Activated naive CD4-positive, alpha-beta T cell treated with anti-CD3 and anti-CD28 coated beads, Interleukin-2, amount 10 ng/mL, durations not matched to agents 7 days and 5 days (primary cell): ENCODE measurements around the gene ABCA12.

Experiments
- CTCF ChIA-PET: fragments of 350-600 bp; sonication (Branson Sonifier 250); formaldehyde crosslinking; loops from one replicate; lab custom pipeline; 2021; ENCODE audit warnings: antibody characterized with exemption; lab: Charles Lee
- DNase-seq: peaks from one replicate; pipeline ENCODE4 v3.0.0-alpha.2; 2020
- H3K27ac Mint-ChIP-seq: one replicate; pipeline ENCODE4 v1.8.0; 2021; ENCODE audit warnings: mild to moderate bottlenecking, moderate library complexity, mixed read lengths
- H3K27me3 Mint-ChIP-seq: one replicate; pipeline ENCODE4 v1.8.0; 2021; ENCODE audit warnings: mild to moderate bottlenecking, mixed read lengths
- H3K36me3 Mint-ChIP-seq: one replicate; pipeline ENCODE4 v1.8.0; 2021; ENCODE audit warnings: mixed read lengths
- H3K4me1 Mint-ChIP-seq: one replicate; pipeline ENCODE4 v1.8.0; 2021; ENCODE audit warnings: mixed read lengths
- H3K4me3 Mint-ChIP-seq: one replicate; pipeline ENCODE4 v1.8.0; 2021; ENCODE audit warnings: mild to moderate bottlenecking, moderate library complexity, mixed read lengths
- H3K9me3 Mint-ChIP-seq: one replicate; pipeline ENCODE4 v1.8.0; 2021; ENCODE audit warnings: mixed read lengths

ABCA12 gene

DNA sequence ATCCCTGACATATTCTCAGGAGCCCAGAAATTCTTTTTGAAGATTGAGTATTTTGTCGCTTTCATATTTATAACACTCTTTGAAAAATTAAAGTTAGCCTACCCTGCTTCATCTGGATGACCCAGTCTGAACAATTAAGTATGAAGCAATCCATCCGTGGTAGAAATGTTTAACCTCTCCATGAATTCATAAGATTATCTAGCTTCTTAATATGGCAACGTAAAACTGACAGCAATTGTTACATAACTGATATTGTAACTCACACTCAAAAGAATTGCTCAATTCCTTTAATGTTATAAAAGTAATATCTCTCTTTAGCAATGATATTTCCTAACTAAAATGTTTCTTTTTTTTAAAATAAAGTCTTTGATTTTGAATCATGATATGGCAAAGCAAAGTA lies 7.2 kb upstream of the ABCA12 start:
- Mint-ChIP-seq H3K4me1 (no peaks in the 10 kb centered on the region), H3K4me3 (no peak overlapping the region), H3K36me3 (no peaks in the 10 kb centered on the region), H3K9me3 (no peaks in the 10 kb centered on the region), H3K27ac (no peak overlapping the region), H3K27me3 (no peaks in the 10 kb centered on the region)
- no peak for DNase-seq
- CTCF ChIA-PET: no interaction called here

DNA sequence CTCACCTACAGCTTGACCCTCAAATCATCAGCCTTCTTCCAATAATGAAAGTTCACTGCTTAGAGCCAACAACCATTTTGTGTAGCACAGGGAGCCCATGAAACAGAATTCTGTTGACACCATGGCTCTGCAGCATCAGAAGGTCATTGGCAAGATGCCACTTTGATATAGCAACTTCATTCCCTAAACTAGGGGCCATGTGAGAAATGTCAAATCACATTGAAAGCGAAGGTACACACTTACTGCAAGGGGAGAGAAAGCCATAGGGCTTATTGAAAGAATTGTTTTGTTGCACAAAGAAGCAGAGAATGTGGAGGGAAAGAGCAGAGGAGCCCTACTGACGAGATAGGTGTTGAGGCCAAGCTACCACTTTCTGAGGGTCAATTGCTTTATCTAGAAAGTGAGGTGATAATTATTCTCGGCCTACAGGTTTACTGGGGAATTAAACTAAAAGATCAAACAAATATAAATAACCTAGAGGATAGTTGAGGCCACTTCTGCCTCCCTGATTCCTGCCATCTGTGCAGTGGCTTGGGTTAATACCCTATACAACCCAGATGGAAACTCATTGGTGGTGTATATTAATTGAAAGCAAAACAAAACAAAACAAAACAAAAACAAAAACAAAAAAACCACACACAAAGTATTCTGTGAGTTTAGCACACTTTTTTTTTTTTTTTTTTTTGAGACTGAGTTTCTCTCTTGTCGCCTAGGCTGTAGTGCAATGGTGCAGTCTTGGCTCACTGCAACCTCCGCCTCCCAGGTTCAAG lies 5.9 kb upstream of the ABCA12 start:
- Mint-ChIP-seq H3K9me3 (no peaks in the 10 kb centered on the region), H3K4me3 (no peak overlapping the region), H3K27me3 (no peaks in the 10 kb centered on the region), H3K36me3 (no peaks in the 10 kb centered on the region), H3K4me1 (no peaks in the 10 kb centered on the region), H3K27ac (no peak overlapping the region)
- no peak for DNase-seq
- CTCF ChIA-PET: no interaction called here

DNA sequence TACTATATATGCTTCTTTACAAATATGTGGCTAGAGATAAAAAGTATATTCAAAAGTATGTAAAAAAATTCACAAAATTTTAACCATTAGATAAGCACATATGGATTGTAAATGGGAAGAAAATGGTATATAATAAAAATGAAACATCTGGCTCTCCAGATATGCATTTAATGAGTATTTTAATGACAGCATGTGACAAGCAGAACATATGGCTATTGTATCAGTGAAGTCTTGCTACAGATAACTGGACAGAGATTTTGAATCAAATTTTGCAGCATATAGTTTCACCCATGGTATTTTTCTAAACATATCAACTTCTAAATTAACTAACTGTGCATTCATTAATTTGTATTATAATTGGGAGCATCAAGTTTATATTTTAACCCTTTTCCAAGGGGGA lies 5.0 kb upstream of the ABCA12 start:
- no peaks in the 10 kb centered on the region for H3K9me3 Mint-ChIP-seq
- H3K27ac Mint-ChIP-seq: no peak overlapping the region
- CTCF ChIA-PET: no interaction called here
- no peak overlapping the region for H3K4me3 Mint-ChIP-seq
- no peaks in the 10 kb centered on the region for H3K27me3 Mint-ChIP-seq
- no peaks in the 10 kb centered on the region for H3K4me1 Mint-ChIP-seq
- no peak for DNase-seq
- H3K36me3 Mint-ChIP-seq: no peaks in the 10 kb centered on the region

DNA sequence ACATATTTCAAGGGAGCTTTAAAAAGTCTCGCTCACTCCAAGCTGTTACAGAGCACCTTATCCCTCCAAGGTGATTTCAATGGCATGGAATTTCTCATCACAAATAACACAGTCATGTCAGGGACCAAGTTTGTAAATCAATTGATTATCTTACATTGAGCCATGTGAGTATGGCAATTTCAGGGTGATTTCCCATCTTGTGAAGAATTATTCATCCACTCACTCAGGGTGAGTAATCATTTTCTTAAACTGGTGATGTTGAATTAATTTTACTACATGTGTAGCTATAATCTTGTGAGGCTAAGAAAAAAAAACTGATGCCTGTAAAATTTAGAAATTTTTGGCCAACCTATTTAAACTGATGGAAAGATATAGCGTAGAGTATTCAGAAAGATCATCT lies 3.3 kb upstream of the ABCA12 start:
- Mint-ChIP-seq H3K36me3 (no peaks in the 10 kb centered on the region), H3K27ac (no peak overlapping the region), H3K9me3 (no peaks in the 10 kb centered on the region), H3K27me3 (no peaks in the 10 kb centered on the region), H3K4me1 (no peaks in the 10 kb centered on the region), H3K4me3 (no peak overlapping the region)
- DNase-seq: no peak
- CTCF ChIA-PET: interaction anchor here (1.0 kb wide), 1 partner anchor 313 kb away, joined by 3 read pairs; no protein-coding TSS in a partner anchor

DNA sequence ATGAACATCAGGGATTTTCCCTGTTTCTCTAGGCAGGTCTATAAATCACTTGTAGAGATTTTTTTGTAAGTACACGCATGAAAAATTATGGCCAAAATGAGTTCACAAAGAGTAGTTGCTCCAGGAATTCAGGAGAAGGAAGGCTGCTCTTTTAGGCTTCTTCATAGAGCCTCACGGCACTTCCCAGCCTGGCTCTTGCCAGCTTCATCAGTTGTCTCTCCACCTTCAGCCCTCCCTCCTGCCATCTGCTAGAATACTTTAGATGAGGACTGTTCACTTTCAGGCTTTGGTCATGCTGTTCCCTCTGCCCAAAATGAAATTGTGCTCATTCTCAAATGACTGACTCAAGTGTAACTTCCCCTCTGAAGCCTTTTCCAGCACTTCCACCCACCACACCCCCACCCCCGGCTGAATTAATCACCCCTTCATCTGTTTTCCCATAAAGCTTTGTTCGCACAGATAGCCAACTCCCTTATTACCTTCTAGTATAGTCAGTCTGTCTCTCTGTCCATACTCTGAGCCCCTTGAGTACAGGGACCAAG lies 1.8 kb upstream of the ABCA12 start:
- no peak overlapping the region for H3K4me3 Mint-ChIP-seq
- no peak for DNase-seq
- no peaks in the 10 kb centered on the region for H3K4me1 Mint-ChIP-seq
- no peaks in the 10 kb centered on the region for H3K27me3 Mint-ChIP-seq
- CTCF ChIA-PET: no interaction called here
- H3K9me3 Mint-ChIP-seq: no peaks in the 10 kb centered on the region
- no peaks in the 10 kb centered on the region for H3K36me3 Mint-ChIP-seq
- H3K27ac Mint-ChIP-seq: no peak overlapping the region

DNA sequence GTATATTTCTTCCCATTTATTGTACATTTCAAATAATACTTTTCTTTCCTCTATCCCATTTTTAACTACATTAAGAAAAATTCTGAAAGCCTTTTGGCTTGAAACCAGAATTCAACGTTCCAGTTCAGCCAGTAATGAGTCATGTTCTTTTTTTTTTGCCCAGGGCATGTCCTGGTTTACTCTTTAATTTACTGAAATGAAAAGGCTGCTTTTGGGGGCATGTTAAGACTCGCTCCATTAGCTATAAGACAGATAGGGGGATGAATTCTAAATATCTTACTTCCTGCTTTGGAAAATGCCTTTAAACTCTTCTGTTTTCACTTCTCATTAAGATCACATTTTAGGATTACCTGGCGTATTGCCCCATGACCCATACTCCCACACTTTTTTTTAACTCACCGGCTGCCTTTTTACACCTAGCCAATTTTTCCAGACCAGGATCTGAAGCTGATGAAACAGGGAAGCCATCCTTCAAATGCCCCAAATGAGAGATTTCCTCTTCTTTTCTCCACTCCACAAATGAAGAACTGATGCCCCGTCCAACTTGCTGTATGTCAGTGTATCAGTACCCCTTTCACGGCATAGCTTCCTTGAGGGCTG lies 585 bp downstream of the ABCA12 start:
- DNase-seq: no peak
- Mint-ChIP-seq H3K27ac (no peak overlapping the region), H3K9me3 (no peaks in the 10 kb centered on the region), H3K36me3 (no peaks in the 10 kb centered on the region), H3K4me1 (no peaks in the 10 kb centered on the region), H3K27me3 (no peaks in the 10 kb centered on the region), H3K4me3 (no peak overlapping the region)
- CTCF ChIA-PET: no interaction called here

DNA sequence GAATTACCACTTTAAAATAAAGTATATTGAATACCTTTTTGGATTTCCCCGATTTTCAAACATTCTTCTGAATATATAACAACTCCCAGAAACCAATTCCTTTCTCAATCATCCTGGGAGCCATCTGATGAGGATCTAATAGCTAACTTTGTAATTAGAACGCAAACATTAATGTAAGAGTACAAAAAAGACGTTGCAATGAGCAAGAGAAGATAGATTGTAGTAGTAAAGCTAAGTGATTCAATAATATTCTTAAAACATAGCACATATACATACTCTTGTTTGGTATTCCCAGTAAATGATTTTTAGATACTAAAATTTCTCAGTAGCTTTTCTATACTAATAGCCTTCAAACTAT lies 1.1 kb downstream of the ABCA12 start:
- CTCF ChIA-PET: no interaction called here
- H3K27me3 Mint-ChIP-seq: no peaks in the 10 kb centered on the region
- no peak for DNase-seq
- H3K9me3 Mint-ChIP-seq: no peaks in the 10 kb centered on the region
- no peak overlapping the region for H3K4me3 Mint-ChIP-seq
- H3K4me1 Mint-ChIP-seq: no peaks in the 10 kb centered on the region
- no peaks in the 10 kb centered on the region for H3K36me3 Mint-ChIP-seq
- H3K27ac Mint-ChIP-seq: no peak overlapping the region

DNA sequence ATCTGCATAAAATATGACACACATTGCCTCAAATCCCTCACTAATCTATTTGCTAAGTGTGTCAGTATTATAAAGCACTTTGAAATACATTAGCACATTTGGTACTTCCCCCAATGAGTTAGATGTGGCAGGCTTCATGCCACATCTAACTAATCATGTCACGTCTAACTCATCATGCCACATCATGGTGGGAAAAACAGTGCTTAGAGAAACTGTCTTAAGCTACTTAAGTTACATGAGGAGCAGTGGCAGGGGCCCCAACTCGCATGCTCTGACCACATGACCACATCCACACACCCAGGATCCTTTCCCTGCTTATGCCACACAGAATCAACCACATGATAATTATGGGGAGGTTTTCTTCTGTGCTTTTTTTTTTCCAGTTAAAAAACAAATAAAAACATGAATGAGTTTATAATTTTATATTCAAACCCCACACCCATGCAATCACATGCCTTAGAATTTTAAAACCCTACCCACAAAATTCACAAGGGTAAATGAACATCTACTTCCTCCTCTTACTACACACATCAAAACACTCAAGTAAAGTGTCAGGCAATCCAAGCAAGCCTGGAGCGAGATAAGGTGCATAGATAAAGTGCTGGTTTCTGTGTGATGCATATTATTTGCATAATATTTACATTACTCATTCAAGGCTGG lies 1.6 kb downstream of the ABCA12 start:
- Mint-ChIP-seq H3K36me3 (no peaks in the 10 kb centered on the region), H3K4me3 (no peak overlapping the region), H3K27ac (no peak overlapping the region), H3K27me3 (no peaks in the 10 kb centered on the region), H3K9me3 (no peaks in the 10 kb centered on the region), H3K4me1 (no peaks in the 10 kb centered on the region)
- DNase-seq: no peak
- CTCF ChIA-PET: no interaction called here

DNA sequence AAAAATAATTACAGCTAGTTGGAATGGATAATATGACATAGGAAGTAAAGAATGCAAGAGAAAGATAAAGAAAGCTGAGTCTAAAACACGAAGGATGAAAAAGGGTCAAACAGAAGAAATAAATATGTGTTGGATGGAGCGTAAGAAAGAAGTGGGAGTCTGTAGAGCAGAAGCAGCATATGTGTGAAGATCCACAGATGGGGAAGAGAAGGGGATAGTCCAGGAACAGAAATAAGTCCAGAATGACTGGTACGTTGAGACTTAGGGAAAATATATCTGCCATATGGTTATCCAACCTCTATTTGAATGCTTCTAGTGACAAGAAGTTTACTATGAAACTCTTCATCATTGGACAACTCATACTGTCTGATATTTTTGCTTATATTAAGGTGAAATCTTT lies 18.0 kb downstream of the ABCA12 start:
- Mint-ChIP-seq H3K9me3 (peaks cover 3% of the 10 kb centered on the region), H3K4me1 (no peaks in the 10 kb centered on the region), H3K27ac (no peak overlapping the region), H3K27me3 (no peaks in the 10 kb centered on the region), H3K36me3 (no peaks in the 10 kb centered on the region), H3K4me3 (no peak overlapping the region)
- DNase-seq: no peak
- CTCF ChIA-PET: no interaction called here

DNA sequence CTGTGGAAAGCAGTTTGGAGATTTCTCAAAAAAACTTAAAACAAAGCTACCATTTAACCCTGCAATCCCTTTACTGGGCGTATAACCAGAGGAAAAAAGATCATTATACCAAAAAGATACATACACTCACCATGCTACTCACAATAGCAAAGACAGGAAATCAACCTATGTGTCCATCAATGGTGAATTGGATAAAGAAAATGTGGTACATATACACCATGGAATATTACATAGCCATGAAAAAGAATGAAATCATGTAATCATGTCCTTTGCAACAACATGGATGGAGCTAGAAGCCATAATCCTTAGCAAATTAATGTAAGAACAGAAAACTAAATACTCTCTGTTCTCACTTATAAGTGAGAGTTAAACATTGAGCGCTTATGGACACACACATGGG lies 18.6 kb downstream of the ABCA12 start:
- H3K4me3 Mint-ChIP-seq: no peak overlapping the region
- no peak for DNase-seq
- no peaks in the 10 kb centered on the region for H3K36me3 Mint-ChIP-seq
- no peaks in the 10 kb centered on the region for H3K4me1 Mint-ChIP-seq
- no peaks in the 10 kb centered on the region for H3K27me3 Mint-ChIP-seq
- no peak overlapping the region for H3K27ac Mint-ChIP-seq
- CTCF ChIA-PET: no interaction called here
- peaks cover 3% of the 10 kb centered on the region for H3K9me3 Mint-ChIP-seq

DNA sequence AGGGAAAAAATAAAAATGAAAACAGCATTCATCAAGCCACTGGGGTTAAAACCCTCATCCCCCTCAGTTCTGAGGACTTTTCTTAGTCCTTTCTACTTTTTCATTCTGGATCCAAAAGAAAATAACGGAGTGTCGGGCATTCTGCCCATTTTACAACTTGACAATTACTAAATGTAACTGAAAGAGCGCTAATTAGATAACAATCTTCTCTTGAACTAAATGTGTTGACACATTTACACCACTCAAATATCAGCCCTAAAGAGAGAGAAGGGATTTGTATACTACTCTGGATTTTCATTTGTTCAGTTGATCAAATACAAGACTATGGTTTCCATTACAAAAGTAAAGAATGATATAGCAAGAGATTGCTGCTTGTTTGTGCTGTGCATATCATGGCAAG lies 27.5 kb downstream of the ABCA12 start:
- CTCF ChIA-PET: no interaction called here
- Mint-ChIP-seq H3K4me3 (no peak overlapping the region), H3K9me3 (no peaks in the 10 kb centered on the region), H3K4me1 (no peaks in the 10 kb centered on the region), H3K27ac (no peak overlapping the region), H3K36me3 (no peaks in the 10 kb centered on the region), H3K27me3 (no peaks in the 10 kb centered on the region)
- DNase-seq: no peak

DNA sequence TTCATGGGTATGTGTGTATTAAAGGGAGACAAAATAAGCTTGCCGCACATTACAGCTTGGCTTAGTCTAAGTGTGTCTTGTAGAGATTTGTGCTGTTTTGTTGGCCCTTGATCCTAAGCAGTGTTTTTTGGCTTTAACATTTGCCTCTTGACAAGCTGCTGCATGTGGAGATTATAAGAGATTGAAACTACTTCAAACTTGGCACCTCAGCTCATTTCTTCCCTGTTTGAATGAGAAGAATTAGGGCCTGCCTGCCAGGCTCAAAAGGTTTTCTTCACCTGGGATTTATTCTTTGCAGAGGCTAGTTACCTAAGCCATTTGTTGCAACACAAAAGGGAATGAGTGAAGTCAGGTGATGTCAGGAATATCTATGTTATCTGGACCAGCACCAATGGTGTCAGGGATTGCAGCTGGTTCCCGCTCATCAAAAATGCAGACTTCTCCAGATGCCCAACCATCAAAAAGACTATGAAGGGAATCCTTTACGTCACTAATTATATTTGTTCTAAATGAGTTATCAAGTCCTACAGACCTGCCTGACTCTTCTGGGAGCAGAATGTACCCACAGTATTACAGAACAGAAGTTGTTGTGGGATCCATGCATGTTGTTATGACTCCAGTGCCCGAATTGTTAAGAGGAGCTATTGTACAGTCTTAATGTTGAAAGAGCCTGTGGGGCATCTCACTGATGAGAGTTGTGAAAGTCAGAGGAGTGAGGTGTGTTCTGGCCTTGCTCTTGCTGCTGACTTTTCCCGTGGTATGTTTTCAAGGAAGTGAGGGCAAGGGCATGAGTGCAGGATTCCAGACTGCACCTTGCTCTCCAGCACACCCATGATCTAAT lies 31.0 kb downstream of the ABCA12 start:
- no peak for DNase-seq
- Mint-ChIP-seq H3K27ac (no peak overlapping the region), H3K4me1 (no peaks in the 10 kb centered on the region), H3K36me3 (no peaks in the 10 kb centered on the region), H3K27me3 (no peaks in the 10 kb centered on the region), H3K9me3 (no peaks in the 10 kb centered on the region), H3K4me3 (no peak overlapping the region)
- CTCF ChIA-PET: no interaction called here

DNA sequence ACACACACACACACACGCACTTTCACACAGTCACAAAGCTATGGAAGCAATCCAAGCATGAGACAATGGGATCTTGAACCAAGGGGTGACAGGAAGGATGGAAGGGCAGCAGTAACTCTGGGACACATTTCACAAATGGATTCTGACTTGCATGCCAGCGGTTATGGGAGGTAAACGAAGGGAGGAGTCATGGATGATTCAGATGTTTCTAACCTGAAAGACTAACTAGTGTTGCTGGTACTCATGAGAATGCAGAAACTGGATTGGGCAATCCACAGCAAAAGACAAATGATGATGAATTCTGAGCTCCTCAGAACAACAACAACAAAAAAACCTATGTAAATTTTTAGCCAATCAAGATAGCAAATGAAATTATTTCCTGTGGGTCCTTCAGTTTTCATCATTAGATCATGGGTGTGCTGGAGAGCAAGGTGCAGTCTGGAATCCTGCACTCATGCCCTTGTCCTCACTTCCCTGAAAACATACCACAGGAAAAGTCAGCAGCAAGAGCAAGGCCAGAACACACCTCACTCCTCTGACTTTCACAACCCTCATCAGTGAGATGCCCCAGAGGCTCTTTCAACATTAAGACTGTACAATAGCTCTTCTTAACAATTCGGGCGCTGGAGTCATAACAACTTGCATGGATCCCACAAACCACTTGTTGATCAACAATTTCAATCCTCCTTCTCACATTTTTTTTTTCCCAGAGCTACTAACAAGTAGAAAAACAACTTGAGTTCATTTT lies 32.6 kb downstream of the ABCA12 start:
- no peak overlapping the region for H3K27ac Mint-ChIP-seq

DNA sequence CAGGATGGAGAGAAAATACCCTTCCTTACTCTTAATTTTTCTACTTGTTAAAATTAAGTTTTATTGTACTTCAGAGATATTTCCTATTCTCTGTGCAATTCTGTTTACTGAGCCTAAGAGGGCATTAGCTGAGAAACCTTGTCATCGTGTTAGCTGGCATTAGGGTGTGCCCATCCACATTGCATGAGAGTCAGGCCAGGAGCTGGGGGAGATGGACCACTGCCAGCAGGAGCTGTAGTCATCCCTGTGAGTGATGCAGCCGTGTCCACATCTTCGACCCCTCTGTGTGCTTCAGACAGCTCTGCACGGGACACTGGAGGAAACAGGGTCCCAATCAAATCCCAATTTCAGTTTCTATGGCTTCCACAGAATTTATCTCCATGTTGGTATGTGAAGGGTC lies 34.2 kb downstream of the ABCA12 start:
- H3K36me3 Mint-ChIP-seq: no peaks in the 10 kb centered on the region
- H3K9me3 Mint-ChIP-seq: no peaks in the 10 kb centered on the region
- no peak for DNase-seq
- CTCF ChIA-PET: no interaction called here
- no peak overlapping the region for H3K4me3 Mint-ChIP-seq
- H3K27me3 Mint-ChIP-seq: no peaks in the 10 kb centered on the region
- H3K4me1 Mint-ChIP-seq: no peaks in the 10 kb centered on the region
- H3K27ac Mint-ChIP-seq: no peak overlapping the region

More for the DNA sequence above, 32.6 kb downstream of the ABCA12 start:
- DNase-seq: no peak
- CTCF ChIA-PET: no interaction called here
- Mint-ChIP-seq H3K36me3 (no peaks in the 10 kb centered on the region), H3K27me3 (no peaks in the 10 kb centered on the region), H3K4me3 (no peak overlapping the region), H3K9me3 (no peaks in the 10 kb centered on the region), H3K4me1 (no peaks in the 10 kb centered on the region)
